Keratinocyte (primary cell): ENCODE measurements around the gene ZNF521.

Experiments
- CTCF ChIP-seq, 3 experiments: IDR thresholded peaks in 1 of 3; conservative IDR thresholded peaks in 1 of 3; optimal IDR thresholded peaks in 1 of 3; 2 replicates in 2 of 3; 3 replicates in 1 of 3; pipeline versions ENCODE3 to v1.5.1; 2011; ENCODE audit warnings: low read length in 3 of 3, mild to moderate bottlenecking in 3 of 3, moderate library complexity in 2 of 3, control low read depth in 1 of 3, inconsistent platforms in 1 of 3; ENCODE audit not compliant: insufficient read depth in 2 of 3; ENCODE audit errors: extremely low read depth in 1 of 3
- EZH2 ChIP-seq: IDR thresholded peaks from one replicate; pipeline ENCODE4 v1.6.1; 2012; ENCODE audit warnings: inconsistent platforms, mild to moderate bottlenecking, low read length, moderate library complexity

GRCh38 chr18:25360301-25360899, 8.4 kb upstream of the ZNF521 start:
- TF ChIP-seq CTCF (optimal IDR thresholded peaks at IDR 0.05 in 1 of 3, IDR thresholded peaks at IDR 0.05 in 1 of 3, conservative IDR thresholded peaks at IDR 0.05 in 1 of 3; ENCODE audit: extremely low read depth in 1 of 3, insufficient read depth in 2 of 3, low read length in 3 of 3) (no peak), EZH2 (no peak)
